CD4-positive, alpha-beta memory T cell (primary cell): Measurements from ENCODE around the gene MARCHF3. TPM values are rescaled to one million over a fixed set of nuclear protein-coding genes. Genes with fewer than 3 reads are reported as not detected.

Source experiments
- CTCF ChIA-PET: fragments of 350-600 bp; sonication (Branson Sonifier 250); formaldehyde crosslinking; loops from one replicate; lab custom pipeline; 2021; ENCODE audit warnings: inconsistent platforms; ENCODE audit not compliant: partially characterized antibody; lab: Charles Lee
- POLR2A ChIA-PET: fragments of 350-600 bp; sonication (Branson Sonifier 250); formaldehyde crosslinking; loops from one replicate; lab custom pipeline; 2021; ENCODE audit not compliant: partially characterized antibody; lab: Charles Lee
- DNase-seq, 5 donors: peaks; one replicate each; pipeline versions ENCODE4 v3.0.0 to v3.0.0-alpha.2; 2020 to 2022; ENCODE audit warnings: mixed read lengths in 1 of 5
- H3K27ac ChIP-seq: one replicate; pipeline ENCODE4 v1.7.0; 2013; ENCODE audit warnings: low read depth, low read length
- H3K27me3 ChIP-seq: 2 replicates; pipeline ENCODE4 v1.7.0; 2013; ENCODE audit warnings: mild to moderate bottlenecking, low read length, moderate library complexity; ENCODE audit not compliant: insufficient read depth
- H3K36me3 ChIP-seq: 2 replicates; pipeline ENCODE4 v1.7.0; 2013; ENCODE audit warnings: mild to moderate bottlenecking, low read length, moderate library complexity; ENCODE audit not compliant: insufficient read depth
- H3K4me1 ChIP-seq: 2 replicates; pipeline ENCODE4 v1.7.0; 2013; ENCODE audit warnings: mild to moderate bottlenecking, low read length, moderate library complexity; ENCODE audit not compliant: insufficient read depth
- H3K4me3 ChIP-seq, 2 donors: one replicate each; pipeline ENCODE4 v1.7.0; 2013; ENCODE audit warnings: low read length in 2 of 2, mild to moderate bottlenecking in 1 of 2
- H3K9me3 ChIP-seq, 2 donors: one replicate each; pipeline ENCODE4 v1.7.0; 2013; ENCODE audit warnings: low read length in 2 of 2, control low read depth in 1 of 2; ENCODE audit not compliant: control insufficient read depth in 1 of 2
- H3K27ac Mint-ChIP-seq, 7 donors: one replicate each; pipeline ENCODE4 v1.8.0; 2020 to 2021; ENCODE audit warnings: mixed read lengths in 7 of 7, mild to moderate bottlenecking in 6 of 7, inconsistent platforms in 3 of 7, moderate library complexity in 3 of 7
- H3K27me3 Mint-ChIP-seq, 2 donors: one replicate each; pipeline ENCODE4 v1.8.0; 2020 to 2021; ENCODE audit warnings: mixed read lengths in 2 of 2
- H3K36me3 Mint-ChIP-seq, 2 donors: one replicate each; pipeline ENCODE4 v1.8.0; 2020 to 2021; ENCODE audit warnings: mixed read lengths in 2 of 2, inconsistent platforms in 1 of 2, mild to moderate bottlenecking in 1 of 2
- H3K4me1 Mint-ChIP-seq, 4 donors: one replicate each; pipeline ENCODE4 v1.8.0; 2020 to 2021; ENCODE audit warnings: mixed read lengths in 4 of 4, mild to moderate bottlenecking in 1 of 4
- H3K4me3 Mint-ChIP-seq, 8 donors: one replicate each; pipeline ENCODE4 v1.8.0; 2020 to 2021; ENCODE audit warnings: mixed read lengths in 8 of 8, mild to moderate bottlenecking in 7 of 8, moderate library complexity in 6 of 8, inconsistent platforms in 3 of 8
- H3K9me3 Mint-ChIP-seq, 8 donors: one replicate each; pipeline ENCODE4 v1.8.0; 2020 to 2021; ENCODE audit warnings: mixed read lengths in 8 of 8, mild to moderate bottlenecking in 5 of 8, inconsistent platforms in 3 of 8, moderate library complexity in 1 of 8
- intact Hi-C: fragments of 100-400 bp; cut with micrococcal nuclease; formaldehyde crosslinking; loops from one replicate; pipeline ENCODE4 v1.15.1; 2023
- polyA plus RNA-seq, 2 donors: library from polyadenylated mRNA; unstranded; fragments of 300-500 nt; fragmentation: Illumina TruSeq; gene quantifications; one replicate each; pipeline ENCODE4 v1.2.3, GENCODE V29; 2021
- total RNA-seq, 2 experiments: library from RNA; stranded (reverse); gene quantifications; one replicate each; pipeline ENCODE4 v1.2.3, GENCODE V29; 2021

MARCHF3 gene
- total and polyA plus RNA-seq, 4 experiments from 2014 or later, result 3.2 to 7.5 (median 4.4) TPM

DNA sequence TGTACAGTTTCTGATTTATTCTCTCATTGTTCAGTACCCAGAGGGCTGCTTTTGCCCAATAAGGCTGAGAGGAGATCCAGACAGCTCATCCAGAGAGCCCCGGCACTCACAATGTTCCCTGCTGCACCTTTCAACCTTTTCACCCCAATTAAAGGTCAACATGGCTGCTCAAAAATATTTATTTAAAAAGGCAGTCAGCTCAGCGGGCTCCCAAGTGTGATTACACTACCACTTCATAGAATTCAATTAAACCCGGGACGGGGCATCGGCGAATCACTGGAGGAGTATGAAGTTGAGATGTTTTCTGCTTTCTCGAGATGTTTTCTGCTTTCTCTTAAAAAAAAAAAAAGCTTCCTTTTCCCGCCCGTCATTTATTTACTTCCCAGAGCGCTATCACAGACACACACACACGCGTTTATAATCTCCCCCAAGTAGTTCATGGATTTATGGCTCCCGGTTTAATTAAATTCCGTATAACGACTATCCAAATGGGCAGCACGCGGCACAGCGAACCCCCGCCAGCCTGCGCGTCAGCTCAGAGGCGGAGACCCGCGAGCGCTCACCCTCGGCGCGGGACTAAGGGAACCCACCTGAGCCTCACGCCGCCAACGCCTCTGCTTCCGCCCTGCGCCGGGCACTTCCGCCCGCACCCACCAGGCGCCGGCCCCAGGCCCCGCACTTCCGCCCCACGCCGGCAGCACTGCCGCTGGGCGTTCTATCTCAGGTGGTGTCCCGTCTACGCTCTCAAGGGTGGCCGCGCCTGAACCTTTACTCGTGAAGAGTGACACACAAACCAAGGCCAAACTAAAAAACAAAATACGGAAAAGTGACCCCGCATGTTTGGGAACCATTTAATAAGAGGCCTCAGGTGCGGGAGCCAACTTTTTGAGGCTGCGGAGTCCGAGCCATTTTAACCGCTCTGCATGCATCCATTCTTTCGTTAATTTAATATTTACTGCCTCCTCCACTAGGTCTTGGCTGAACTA, 42.8 kb upstream of the MARCHF3 start, which contains the start of gene C5orf63:
TSS of gene C5orf63 (minus strand) at position 642 of the 986 bp plus-strand sequence. CDS start 14,507 bp downstream, outside the sequence.
- H3K27me3 ChIP-seq, result no peaks in the 10 kb centered on the region
- peak; percentile 53 to 70 (median 59) for DNase-seq
- ChIA-PET POLR2A (interaction anchor here (1.0 to 2.1 kb wide), 8 partner anchors 13 to 297 kb away, joined by 3 to 13 read pairs (median 6); partner anchors contain the start of genes LMNB1 and MARCHF3), CTCF (interaction anchor here (0.8 to 2.0 kb wide), 9 partner anchors 10 to 472 kb away, joined by 3 to 8 read pairs (median 4); partner anchors contain the start of gene PHAX)
- no peaks in the 10 kb centered on the region for H3K9me3 Mint-ChIP-seq
- peaks cover 10 to 21% (median 17%) of the 10 kb centered on the region in 4 donors for H3K4me1 Mint-ChIP-seq
- H3K4me1 ChIP-seq, result peaks cover 16% of the 10 kb centered on the region
- H3K4me3 ChIP-seq, result peak within 1 kb of the TSS; percentile 64 to 71
- no peaks in the 10 kb centered on the region for H3K27me3 Mint-ChIP-seq
- no peaks in the 10 kb centered on the region for H3K9me3 ChIP-seq
- peak within 1 kb of the TSS; percentile 33 for H3K27ac ChIP-seq
- H3K4me3 Mint-ChIP-seq, result peak within 1 kb of the TSS; percentile 88 to 97 (median 91)
- intact Hi-C loops, result loop anchor here (1.0 kb wide), 1 partner anchor 43 kb away; the partner anchor contains the start of gene MARCHF3
- H3K27ac Mint-ChIP-seq, result peak within 1 kb of the TSS; percentile 45 to 95 (median 91)
- H3K36me3 ChIP-seq, result no peaks in the 10 kb centered on the region
- peaks cover 8 to 10% of the 10 kb centered on the region in 2 donors for H3K36me3 Mint-ChIP-seq

DNA sequence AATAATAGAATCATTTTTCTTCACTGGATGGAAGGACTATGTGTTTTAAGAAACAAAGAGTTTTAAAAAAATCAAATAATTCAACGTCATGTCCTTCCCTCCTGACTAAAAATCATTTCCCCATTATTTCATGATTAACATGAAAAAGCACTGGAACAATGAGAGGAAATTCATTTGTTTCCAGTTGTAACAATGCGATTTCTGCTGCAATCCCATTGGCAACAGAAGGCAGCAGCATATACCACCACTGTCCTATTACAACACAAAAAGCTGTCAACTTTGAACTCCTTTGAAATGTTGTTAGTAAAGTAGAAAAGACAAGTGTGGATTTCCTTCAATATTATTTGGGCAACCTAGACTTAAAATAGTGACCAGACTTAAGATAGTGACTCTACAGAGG, 39.9 kb upstream of the MARCHF3 start:
- no peak overlapping the region for H3K4me3 Mint-ChIP-seq
- Histone ChIP-seq H3K27ac (no peak overlapping the region), H3K4me3 (no peak overlapping the region), H3K4me1 (peaks cover 16% of the 10 kb centered on the region), H3K36me3 (no peaks in the 10 kb centered on the region), H3K9me3 (no peaks in the 10 kb centered on the region), H3K27me3 (no peaks in the 10 kb centered on the region)
- ChIA-PET CTCF (interaction anchor here (0.7 to 1.8 kb wide), 2 partner anchors 15 to 232 kb away, joined by 3 to 4 read pairs; no protein-coding TSS in a partner anchor), POLR2A (no interaction called here)
- peaks cover 8 to 10% of the 10 kb centered on the region in 2 donors for H3K36me3 Mint-ChIP-seq
- no peak for DNase-seq
- no peaks in the 10 kb centered on the region for H3K27me3 Mint-ChIP-seq
- H3K27ac Mint-ChIP-seq, result no peak overlapping the region
- peaks cover 10 to 21% (median 18%) of the 10 kb centered on the region in 4 donors for H3K4me1 Mint-ChIP-seq
- H3K9me3 Mint-ChIP-seq, result no peaks in the 10 kb centered on the region
- intact Hi-C loops, result no loop called here

DNA sequence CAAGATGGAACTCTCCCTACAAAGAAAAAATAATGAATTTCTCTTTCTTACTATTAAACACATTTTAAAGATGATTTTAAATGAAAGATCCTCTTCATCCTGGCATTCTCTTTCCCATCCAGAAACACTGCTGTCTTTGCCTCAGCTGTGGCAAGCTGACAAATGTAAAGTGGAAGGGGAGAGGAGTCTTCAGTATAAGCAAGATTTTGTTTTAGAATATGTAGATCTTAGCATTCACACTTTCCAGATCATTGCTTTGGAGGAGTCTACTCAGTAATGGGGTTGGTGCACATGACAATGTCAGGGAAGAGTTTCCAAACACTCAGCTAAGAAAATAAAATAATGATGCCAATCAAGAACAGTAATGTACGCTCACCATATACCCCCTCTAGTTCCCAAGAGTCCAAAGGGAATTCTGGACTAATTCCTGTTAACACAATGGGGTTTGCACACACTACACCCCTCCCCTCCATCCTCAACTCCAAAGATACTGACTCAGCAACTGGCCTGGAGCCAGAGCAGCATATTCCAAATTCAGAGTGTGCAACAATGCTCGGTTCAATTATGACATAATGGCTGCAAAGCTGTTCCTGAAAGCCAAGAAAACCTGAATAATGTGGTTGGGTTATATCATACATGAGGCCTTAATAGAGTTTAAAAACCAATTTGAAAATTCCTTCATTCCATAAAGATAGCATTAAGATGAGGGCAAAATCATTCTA, 38.3 kb upstream of the MARCHF3 start:
- ChIA-PET CTCF (no interaction called here), POLR2A (no interaction called here)
- Histone ChIP-seq H3K27me3 (no peaks in the 10 kb centered on the region), H3K9me3 (no peaks in the 10 kb centered on the region), H3K36me3 (no peaks in the 10 kb centered on the region), H3K4me3 (no peak overlapping the region), H3K4me1 (peaks cover 12% of the 10 kb centered on the region), H3K27ac (no peak overlapping the region)
- intact Hi-C loops, result no loop called here
- Mint-ChIP-seq H3K27ac (no peak overlapping the region), H3K9me3 (no peaks in the 10 kb centered on the region), H3K27me3 (no peaks in the 10 kb centered on the region), H3K4me1 (peaks cover 6 to 16% (median 13%) of the 10 kb centered on the region in 4 donors), H3K36me3 (peaks cover 8 to 11% of the 10 kb centered on the region in 2 donors), H3K4me3 (peak overlapping the region in 1 of 8 donors; percentile 11)
- DNase-seq, result no peak

DNA sequence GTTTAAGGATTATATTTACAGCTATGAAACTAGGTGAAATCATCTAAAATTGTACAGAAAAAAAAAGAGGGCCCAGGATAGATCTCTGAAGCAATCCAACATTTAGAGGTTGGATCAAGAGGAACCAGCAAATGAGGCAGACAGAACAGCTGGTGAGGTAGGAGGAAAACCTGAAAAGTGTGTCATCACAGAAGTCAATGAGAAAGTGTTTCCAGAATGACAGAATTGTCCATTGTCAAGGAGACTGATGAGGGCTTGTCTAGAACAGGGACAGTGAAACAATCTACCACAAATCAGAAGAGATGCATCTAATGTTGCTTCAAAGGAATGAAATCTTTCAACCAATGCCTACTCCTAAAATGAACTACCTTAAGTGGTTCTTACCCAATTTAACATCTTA, 36.4 kb upstream of the MARCHF3 start:
- CTCF ChIA-PET, result no interaction called here
- intact Hi-C loops, result no loop called here
- H3K27me3 ChIP-seq, result no peaks in the 10 kb centered on the region
- DNase-seq, result no peak
- no peak overlapping the region for H3K27ac ChIP-seq
- peaks cover 0 to 5% (median 0%) of the 10 kb centered on the region in 4 donors for H3K4me1 Mint-ChIP-seq
- H3K9me3 Mint-ChIP-seq, result no peaks in the 10 kb centered on the region
- no peak overlapping the region for H3K27ac Mint-ChIP-seq
- no peak overlapping the region for H3K4me3 Mint-ChIP-seq
- H3K36me3 Mint-ChIP-seq, result peaks cover 8 to 12% of the 10 kb centered on the region in 2 donors
- H3K9me3 ChIP-seq, result no peaks in the 10 kb centered on the region
- POLR2A ChIA-PET, result no interaction called here
- no peaks in the 10 kb centered on the region for H3K36me3 ChIP-seq
- H3K4me1 ChIP-seq, result no peaks in the 10 kb centered on the region
- no peaks in the 10 kb centered on the region for H3K27me3 Mint-ChIP-seq
- no peak overlapping the region for H3K4me3 ChIP-seq

DNA sequence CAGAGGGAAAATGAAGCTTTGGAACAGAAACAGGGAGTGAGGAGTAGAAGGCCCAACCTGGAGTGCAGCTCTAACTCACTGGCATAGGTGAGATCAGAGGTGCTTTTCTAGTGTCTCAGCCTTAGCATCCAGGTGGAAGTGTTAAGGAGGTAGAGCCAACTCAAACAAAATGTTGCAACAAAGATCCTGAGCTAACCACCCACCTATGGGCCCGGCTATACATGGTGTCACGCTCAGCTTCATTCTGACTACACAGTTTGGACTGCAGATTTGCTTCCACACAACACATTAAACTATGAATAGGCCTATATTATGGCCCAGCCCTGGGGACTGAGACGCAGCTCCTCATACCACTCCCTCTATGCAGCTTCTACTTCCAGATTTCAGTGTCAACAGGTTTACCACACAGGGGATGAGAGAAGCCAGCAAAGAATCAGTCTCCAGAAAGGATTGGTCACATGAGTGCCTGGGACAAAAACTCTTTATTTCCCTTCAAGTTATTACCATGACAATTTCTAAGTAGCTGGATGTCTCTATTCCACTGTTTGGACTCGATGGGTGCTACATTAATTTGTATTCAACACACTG, 34.0 kb upstream of the MARCHF3 start:
- POLR2A ChIA-PET, result interaction anchor here (0.7 kb wide), 1 partner anchor 165 kb away, joined by 3 read pairs; no protein-coding TSS in a partner anchor
- Histone ChIP-seq H3K9me3 (no peaks in the 10 kb centered on the region), H3K27ac (no peak overlapping the region), H3K36me3 (no peaks in the 10 kb centered on the region), H3K4me1 (no peaks in the 10 kb centered on the region), H3K27me3 (no peaks in the 10 kb centered on the region), H3K4me3 (no peak overlapping the region)
- Mint-ChIP-seq H3K27ac (no peak overlapping the region), H3K4me3 (no peak overlapping the region), H3K9me3 (peaks cover 0 to 1% (median 0%) of the 10 kb centered on the region in 8 donors), H3K4me1 (peaks cover 0 to 4% (median 1%) of the 10 kb centered on the region in 4 donors), H3K27me3 (no peaks in the 10 kb centered on the region), H3K36me3 (peaks cover 10 to 16% of the 10 kb centered on the region in 2 donors)
- CTCF ChIA-PET, result interaction anchor here (2.0 kb wide), 1 partner anchor 9 kb away, joined by 5 read pairs; the partner anchor contains the start of gene C5orf63
- intact Hi-C loops, result no loop called here
- no peak for DNase-seq

DNA sequence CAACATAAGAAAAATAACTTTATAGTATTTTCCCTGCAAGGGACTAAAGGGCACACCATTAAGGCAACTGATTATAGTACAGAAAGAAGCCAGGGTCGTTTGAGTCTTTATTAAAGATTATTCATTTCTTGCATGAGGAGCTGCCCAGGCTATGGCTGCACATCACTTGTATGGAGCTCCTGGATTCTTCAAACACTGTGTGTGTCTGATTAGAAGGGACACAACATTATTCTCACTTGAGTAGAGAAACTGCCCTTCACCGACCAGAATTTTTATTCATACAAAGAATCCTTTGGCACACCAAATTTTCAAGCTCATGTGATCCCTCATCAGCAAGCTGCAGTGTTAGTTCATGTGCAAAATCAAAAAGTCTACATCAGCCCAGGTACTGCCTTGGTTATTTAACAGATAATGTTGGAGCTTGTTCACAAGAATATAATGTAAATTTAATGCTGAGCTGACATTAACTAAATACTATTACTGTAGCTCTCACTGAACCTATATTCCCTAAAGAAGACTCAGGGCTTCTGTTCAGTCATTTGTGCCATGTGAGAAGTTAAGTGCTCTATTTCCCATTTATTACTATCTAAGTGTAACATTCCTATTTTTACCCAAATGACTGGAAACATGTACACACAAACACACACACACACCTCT, 33.0 kb upstream of the MARCHF3 start:
- peaks cover 0 to 4% (median 1%) of the 10 kb centered on the region in 4 donors for H3K4me1 Mint-ChIP-seq
- Histone ChIP-seq H3K27me3 (no peaks in the 10 kb centered on the region), H3K4me1 (no peaks in the 10 kb centered on the region), H3K36me3 (no peaks in the 10 kb centered on the region), H3K9me3 (no peaks in the 10 kb centered on the region), H3K4me3 (no peak overlapping the region), H3K27ac (no peak overlapping the region)
- H3K4me3 Mint-ChIP-seq, result no peak overlapping the region
- intact Hi-C loops, result no loop called here
- CTCF ChIA-PET, result interaction anchor here (2.0 kb wide), 1 partner anchor 10 kb away, joined by 5 read pairs; the partner anchor contains the start of gene C5orf63
- H3K36me3 Mint-ChIP-seq, result peaks cover 9 to 17% of the 10 kb centered on the region in 2 donors
- no peak overlapping the region for H3K27ac Mint-ChIP-seq
- no peaks in the 10 kb centered on the region for H3K27me3 Mint-ChIP-seq
- DNase-seq, result no peak
- POLR2A ChIA-PET, result interaction anchor here (0.6 to 0.7 kb wide), 2 partner anchors 58 to 166 kb away, joined by 3 read pairs; no protein-coding TSS in a partner anchor
- peaks cover 0 to 1% (median 0%) of the 10 kb centered on the region in 8 donors for H3K9me3 Mint-ChIP-seq
